HG03135 (cell line): ENCODE results near the gene AJUBA.
"Not testable (repeated sequence)": the region's sequence is repeated elsewhere in the genome, so short reads cannot be mapped to it uniquely, and the experiment has no call there.

Source experiments
- ATAC-seq: cut with Tn5 transposase; IDR thresholded peaks from one replicate; pipeline ENCODE4 v1.9.1; 2021; ENCODE audit warnings: mild to moderate bottlenecking, moderate library complexity; ENCODE audit not compliant: unreplicated experiment

AJUBA gene

DNA sequence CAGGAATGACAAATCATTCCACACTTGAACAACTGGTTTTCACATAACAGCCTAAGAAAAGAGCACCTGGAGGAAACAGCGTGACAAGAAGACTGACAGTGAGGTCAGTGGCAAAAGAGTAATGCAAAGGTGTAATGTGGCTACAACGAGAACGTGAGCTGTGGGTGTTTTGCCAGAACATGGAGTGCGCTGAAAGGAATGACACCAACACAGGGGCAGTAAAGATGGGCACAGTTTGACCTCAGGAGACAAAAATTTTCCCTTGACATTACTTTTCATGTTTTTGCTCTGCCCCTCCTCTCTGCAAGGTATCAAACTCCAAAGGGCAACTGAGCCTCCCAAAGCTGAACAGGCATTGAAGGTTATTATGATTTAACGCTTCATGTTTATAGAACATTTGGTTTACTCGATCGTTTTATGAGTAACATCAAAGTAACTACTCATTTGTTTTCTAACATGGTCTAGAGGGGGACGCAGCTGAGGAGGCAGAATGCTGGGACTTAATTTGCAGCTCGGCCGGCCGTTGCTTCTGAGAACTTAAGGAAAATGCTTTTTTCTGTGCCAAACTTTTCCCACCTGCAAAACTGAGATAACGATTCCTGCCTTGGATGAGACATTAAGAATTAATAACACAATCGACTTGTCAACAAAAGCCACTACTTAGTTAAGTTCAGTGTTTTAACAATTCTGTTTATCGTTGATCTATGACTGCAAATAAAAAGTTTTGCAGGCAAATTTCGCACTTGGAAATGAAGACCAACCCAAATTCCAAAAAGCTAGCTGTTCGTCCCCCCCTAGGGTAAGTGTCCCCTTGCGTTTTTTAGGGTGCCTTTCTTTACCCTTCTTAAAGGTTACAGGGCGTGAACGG, 26.4 kb downstream of the AJUBA start:
- ATAC-seq = no peak

DNA sequence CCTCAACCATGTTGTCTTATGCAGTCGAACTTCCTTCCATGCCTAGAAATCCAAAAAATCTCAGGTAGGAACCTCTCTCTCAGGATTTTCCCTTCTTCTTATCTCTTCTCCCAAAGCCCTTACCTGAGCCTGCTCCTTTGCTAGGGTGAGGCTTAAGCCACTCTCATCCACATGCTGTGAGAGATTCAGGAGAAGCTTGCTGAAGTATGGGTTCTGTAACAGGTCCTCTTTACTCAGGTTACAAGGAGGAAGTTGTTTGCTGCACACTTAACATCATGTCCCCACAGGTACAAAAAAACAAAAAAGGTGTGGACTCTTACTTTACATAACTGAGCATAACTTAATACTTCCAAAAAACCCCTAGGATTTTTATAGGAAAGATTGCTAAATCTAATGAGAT, 29.9 kb downstream of the AJUBA start:
- no peak for ATAC-seq

DNA sequence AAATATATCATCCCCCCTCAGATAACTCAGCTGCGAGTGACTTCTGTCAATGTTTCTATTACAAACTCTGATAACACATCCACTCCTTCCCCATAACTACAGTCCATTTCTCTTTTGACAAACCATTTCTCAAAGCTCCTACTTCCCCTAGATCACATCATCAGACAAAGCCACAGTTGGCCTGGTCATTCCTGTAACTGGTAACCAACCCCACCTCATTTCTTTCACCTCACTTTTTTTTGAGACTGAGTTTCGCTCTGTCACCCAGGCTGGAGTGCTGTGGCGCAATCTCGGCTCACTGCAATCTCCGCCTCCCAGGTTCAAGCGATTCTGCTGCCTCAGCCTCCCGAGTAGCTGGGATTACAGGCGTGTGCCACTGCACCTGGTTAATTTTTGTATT, 30.6 kb downstream of the AJUBA start:
- not testable (repeated sequence) for ATAC-seq

DNA sequence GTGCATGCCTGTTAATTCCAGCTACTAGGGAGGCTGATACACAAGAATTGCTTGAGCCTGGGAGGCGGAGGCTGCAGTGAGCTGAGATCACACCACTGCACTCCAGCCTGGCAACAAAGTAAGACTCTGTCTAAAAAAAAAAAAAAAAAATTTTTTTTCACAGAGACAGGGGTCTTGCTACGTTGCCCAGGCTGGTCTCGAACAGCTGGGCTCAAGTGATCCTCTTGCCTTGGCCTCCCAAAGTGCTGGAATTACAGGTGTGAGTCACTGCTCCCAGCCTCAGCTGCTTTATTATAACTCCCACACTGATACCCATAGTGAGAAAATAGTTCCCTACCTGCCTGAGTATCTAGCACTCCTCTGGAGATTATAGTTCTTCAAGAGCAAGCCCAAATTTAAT, 36.7 kb downstream of the AJUBA start:
- ATAC-seq = no peak

GRCh38 chr14:22939684-22940083, 42.7 kb downstream of the AJUBA start:
- ATAC-seq = no peak

GRCh38 chr14:22935156-22935555, 47.2 kb downstream of the AJUBA start:
- no peak for ATAC-seq

- no peak for ATAC-seq
Measured at GRCh38 chr14:22932146-22932545, 50.2 kb downstream of the AJUBA start.

DNA sequence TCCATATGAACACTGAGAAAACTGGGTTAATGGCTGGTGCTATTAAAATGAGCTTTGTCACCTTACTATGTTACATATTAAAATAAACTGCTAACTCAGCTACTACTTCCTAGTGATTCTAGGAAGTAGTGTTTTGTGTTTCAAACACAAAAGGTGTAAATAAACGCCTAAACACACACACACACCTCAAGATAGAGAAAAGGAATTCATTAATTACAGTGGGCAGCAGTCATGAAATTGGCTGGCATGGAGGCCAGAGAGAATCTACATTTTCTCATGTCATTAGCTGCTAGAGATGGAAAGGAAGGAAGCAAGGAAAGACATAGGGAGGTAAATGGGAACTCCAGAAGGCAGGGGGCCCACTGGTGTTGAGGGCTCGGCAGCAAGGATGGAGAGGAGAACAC, 52.4 kb downstream of the AJUBA start:
- ATAC-seq = peak; percentile 4

GRCh38 chr14:22929104-22929960, 53.0 kb downstream of the AJUBA start, which contains the start of gene PRMT5:
PRMT5 (minus strand) TSS chr14:22929376; CDS start chr14:22929361, 15 bp downstream.
- peak; percentile 91 for ATAC-seq

GRCh38 chr14:22928237-22929103, 53.9 kb downstream of the AJUBA start:
- ATAC-seq = no peak

DNA sequence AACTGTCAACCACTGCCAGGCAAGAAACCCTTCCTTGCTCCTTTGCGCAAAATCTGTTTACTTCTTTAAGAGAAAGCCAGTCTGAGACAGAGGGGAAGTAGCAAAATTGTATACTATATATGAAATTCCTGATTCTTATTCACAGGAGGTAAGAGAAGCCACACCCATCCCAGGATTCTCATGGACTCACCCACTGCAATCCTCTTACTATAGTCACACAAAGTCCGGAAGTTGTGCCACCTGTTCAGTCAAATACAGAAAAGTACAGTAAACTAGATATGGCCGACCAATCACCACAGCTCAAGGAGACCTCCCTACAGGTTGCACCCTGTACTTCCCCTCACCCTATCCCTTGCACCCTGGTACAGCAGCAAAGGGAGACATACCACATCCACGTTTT, 56.0 kb downstream of the AJUBA start:
- no peak for ATAC-seq

GRCh38 chr14:22925513-22925912, 56.8 kb downstream of the AJUBA start:
- ATAC-seq = no peak

GRCh38 chr14:22923746-22924145, 58.6 kb downstream of the AJUBA start:
- no peak for ATAC-seq

DNA sequence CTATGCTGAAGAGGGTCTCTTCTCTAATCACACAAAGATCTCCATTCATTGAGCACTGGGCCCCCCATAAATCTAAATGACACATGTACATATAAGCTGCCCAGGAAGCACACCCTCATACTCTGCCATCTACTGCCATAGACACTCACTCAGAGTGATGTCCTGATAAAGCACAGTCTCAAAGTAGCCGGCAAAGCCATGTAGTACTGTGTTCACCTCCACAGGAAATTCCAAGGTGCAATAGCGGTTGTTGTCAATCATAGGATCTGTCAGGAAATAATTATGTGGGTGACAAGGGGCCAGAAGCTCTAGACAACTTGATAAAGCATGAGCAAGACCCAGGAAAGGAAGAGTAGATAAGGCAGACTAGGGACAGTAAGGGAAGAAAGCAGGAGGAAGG, 60.1 kb downstream of the AJUBA start:
- ATAC-seq = no peak
